ENCODE measurements around the gene C15orf62. TPM values are rescaled to one million over a fixed set of nuclear protein-coding genes. Genes with fewer than 3 reads are reported as not detected.

The C15orf62 gene
- total RNA-seq, 1 experiment from 2014 or later: 0.03 TPM

DNA sequence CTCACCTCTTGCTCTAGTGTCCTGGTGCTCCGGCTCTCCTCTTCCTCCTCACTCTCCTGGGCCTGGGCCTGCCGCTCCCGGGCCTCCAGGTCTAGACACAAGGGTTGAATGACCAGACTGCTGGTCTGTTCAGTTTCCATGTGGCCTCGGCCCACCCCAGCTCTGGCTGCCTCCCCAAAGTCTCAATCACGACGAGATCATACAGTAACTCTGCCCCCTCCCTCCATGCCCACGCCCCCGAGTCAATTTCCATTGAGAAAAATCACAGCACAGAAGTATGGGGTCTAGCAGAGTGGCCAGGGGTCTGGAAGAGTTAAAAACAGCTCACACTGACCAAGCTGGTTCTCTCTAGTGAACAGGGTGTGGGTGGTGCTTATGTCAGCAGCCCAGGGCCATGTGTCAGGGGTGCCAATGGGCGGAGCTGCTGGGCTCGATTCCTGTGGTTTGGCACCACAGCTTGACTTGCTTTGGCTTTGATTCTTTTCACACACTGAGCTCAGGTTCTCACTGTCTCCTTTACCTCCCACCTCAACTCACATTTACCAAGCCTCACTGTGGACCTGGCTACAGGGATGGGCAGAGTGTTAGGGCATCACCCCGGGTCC lies 6.9 kb downstream of the C15orf62 start:
- Histone ChIP-seq H3K9me3 (replicated peaks) (no peaks in the 10 kb centered on the region), H3K27ac (no peak overlapping the region), H3K4me1 (replicated peaks) (no peaks in the 10 kb centered on the region), H3K27me3 (replicated peaks) (no peaks in the 10 kb centered on the region), H3K4me3 (no peak overlapping the region), H3K36me3 (peaks cover 63% of the 10 kb centered on the region)
- DNase-seq (ENCODE audit: low read depth in 1 of 2, low spot score in 2 of 2): no peak

- no peaks in the 10 kb centered on the region for H3K27me3 ChIP-seq (replicated peaks)
- H3K27ac ChIP-seq: no peak overlapping the region
- H3K4me1 ChIP-seq (replicated peaks): peaks cover 11% of the 10 kb centered on the region
- DNase-seq (ENCODE audit: low read depth in 1 of 2, low spot score in 2 of 2): no peak
- no peak overlapping the region for H3K4me3 ChIP-seq
- H3K36me3 ChIP-seq: peaks cover 17% of the 10 kb centered on the region
- H3K9me3 ChIP-seq (replicated peaks): no peaks in the 10 kb centered on the region
Measured at GRCh38 chr15:40782609-40783227, 12.9 kb downstream of the C15orf62 start.

DNA sequence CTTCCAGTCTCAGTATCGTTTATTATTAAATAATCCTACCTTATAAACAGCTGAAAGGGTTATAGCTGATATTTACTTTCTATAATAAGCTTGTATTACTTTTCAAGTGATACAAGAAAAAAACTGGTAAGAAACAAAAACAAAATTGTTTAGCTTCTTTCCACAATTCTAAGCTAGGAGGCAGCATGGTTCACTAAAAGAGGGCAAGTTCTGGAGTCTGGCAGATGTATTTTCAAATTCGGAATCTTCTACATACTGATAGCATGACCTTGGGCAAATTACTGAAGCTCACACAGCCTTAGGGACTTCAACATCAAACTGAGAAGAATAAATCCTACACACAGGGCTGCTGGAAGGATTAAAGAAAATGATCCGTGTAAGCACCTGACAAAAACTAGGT lies 15.4 kb downstream of the C15orf62 start:
- no peak overlapping the region for H3K27ac ChIP-seq
- peaks cover 5% of the 10 kb centered on the region for H3K36me3 ChIP-seq
- H3K4me3 ChIP-seq: no peak overlapping the region
- H3K4me1 ChIP-seq (replicated peaks): peaks cover 13% of the 10 kb centered on the region
- DNase-seq (ENCODE audit: low read depth in 1 of 2, low spot score in 2 of 2): no peak
- H3K27me3 ChIP-seq (replicated peaks): no peaks in the 10 kb centered on the region
- H3K9me3 ChIP-seq (replicated peaks): no peaks in the 10 kb centered on the region

DNA sequence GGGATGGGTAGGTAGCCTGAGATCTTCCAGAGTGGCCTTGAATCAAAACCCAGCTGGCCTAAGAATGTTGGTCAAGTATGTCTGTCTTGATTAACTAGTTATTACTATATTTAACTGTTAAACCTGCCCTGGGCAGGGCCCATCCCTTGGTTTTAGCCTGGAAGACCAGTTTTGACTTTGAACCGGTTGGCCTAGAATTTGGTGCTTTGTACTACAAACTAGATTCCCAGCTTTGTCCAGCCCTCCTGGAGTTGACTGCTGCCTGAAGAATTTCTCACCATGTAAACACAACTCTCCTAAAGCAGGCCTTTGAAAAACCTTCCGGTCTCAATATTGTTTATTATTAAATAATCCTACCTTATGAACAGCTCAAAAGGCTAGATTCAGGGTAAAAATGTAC lies 16.0 kb downstream of the C15orf62 start:
- no peak for DNase-seq (ENCODE audit: low read depth in 1 of 2, low spot score in 2 of 2)
- H3K9me3 ChIP-seq (replicated peaks): no peaks in the 10 kb centered on the region
- no peak overlapping the region for H3K27ac ChIP-seq
- peaks cover 16% of the 10 kb centered on the region for H3K4me1 ChIP-seq (replicated peaks)
- peaks cover 7% of the 10 kb centered on the region for H3K36me3 ChIP-seq
- H3K4me3 ChIP-seq: no peak overlapping the region
- H3K27me3 ChIP-seq (replicated peaks): no peaks in the 10 kb centered on the region

- no peaks in the 10 kb centered on the region for H3K27me3 ChIP-seq (replicated peaks)
Measured at GRCh38 chr15:40787344-40787841, 17.6 kb downstream of the C15orf62 start.

DNA sequence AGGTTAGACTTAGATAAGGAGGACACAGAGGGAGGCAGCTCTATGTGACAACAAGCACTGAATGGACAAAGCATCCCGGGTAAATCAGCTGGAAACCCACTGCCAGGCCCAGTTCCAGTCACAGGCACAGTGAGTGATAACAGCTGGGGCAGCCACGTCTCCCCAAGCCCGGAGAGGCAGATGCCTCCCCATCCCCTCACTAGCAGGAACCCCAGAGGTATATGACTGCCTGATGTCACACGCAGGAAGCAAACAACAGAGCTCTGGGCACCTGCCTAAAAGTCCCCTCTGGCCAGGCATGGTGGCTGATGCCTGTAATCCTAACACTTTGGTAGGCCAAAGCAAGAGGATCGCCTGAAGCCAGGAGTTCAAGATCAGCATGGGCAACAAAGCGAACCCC lies 18.2 kb downstream of the C15orf62 start:
- H3K27me3 ChIP-seq (replicated peaks): no peaks in the 10 kb centered on the region
- H3K4me1 ChIP-seq (replicated peaks): peaks cover 16% of the 10 kb centered on the region
- no peak overlapping the region for H3K4me3 ChIP-seq
- peaks cover 16% of the 10 kb centered on the region for H3K36me3 ChIP-seq
- no peaks in the 10 kb centered on the region for H3K9me3 ChIP-seq (replicated peaks)
- no peak for DNase-seq (ENCODE audit: low read depth in 1 of 2, low spot score in 2 of 2)
- no peak overlapping the region for H3K27ac ChIP-seq

More at GRCh38 chr15:40787344-40787841, 17.6 kb downstream of the C15orf62 start:
- H3K9me3 ChIP-seq (replicated peaks): no peaks in the 10 kb centered on the region
- peaks cover 16% of the 10 kb centered on the region for H3K4me1 ChIP-seq (replicated peaks)
- H3K36me3 ChIP-seq: peaks cover 15% of the 10 kb centered on the region
- peak overlapping the region; percentile 7; the same call in 1 of the 2 replicates for H3K27ac ChIP-seq
- no peak overlapping the region for H3K4me3 ChIP-seq
- DNase-seq (ENCODE audit: low read depth in 1 of 2, low spot score in 2 of 2): peak in 1 of 2 experiments; percentile 56

- DNase-seq (ENCODE audit: low read depth in 1 of 2, low spot score in 2 of 2): no peak
- no peaks in the 10 kb centered on the region for H3K27me3 ChIP-seq (replicated peaks)
- no peaks in the 10 kb centered on the region for H3K9me3 ChIP-seq (replicated peaks)
- H3K4me1 ChIP-seq (replicated peaks): peaks cover 28% of the 10 kb centered on the region
- no peak overlapping the region for H3K27ac ChIP-seq
- no peak overlapping the region for H3K4me3 ChIP-seq
- peaks cover 16% of the 10 kb centered on the region for H3K36me3 ChIP-seq
Measured at GRCh38 chr15:40789119-40789518, 19.3 kb downstream of the C15orf62 start.

DNA sequence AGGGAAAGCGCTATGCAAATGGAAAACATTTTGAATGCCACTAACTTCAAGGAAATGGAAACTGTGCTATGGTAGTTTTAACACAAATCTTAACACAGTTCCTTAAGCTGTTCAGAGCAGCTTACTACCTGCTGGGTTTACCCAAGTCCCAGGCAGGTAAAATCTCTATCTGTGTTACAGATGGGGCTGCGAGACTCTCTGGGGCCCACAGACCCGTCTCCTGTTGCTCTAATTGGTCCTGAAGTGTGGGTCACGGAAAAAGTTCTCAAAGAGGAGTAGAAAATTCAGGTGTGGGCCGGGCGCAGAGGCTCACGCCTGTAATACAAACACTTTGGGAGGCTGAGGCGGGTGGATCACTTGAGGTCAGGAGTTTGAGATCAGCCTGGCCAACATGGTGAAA lies 20.2 kb downstream of the C15orf62 start:
- no peaks in the 10 kb centered on the region for H3K27me3 ChIP-seq (replicated peaks)
- H3K4me1 ChIP-seq (replicated peaks): peaks cover 28% of the 10 kb centered on the region
- no peak for DNase-seq (ENCODE audit: low read depth in 1 of 2, low spot score in 2 of 2)
- H3K4me3 ChIP-seq: no peak overlapping the region
- peaks cover 13% of the 10 kb centered on the region for H3K36me3 ChIP-seq
- no peaks in the 10 kb centered on the region for H3K9me3 ChIP-seq (replicated peaks)
- H3K27ac ChIP-seq: no peak overlapping the region

DNA sequence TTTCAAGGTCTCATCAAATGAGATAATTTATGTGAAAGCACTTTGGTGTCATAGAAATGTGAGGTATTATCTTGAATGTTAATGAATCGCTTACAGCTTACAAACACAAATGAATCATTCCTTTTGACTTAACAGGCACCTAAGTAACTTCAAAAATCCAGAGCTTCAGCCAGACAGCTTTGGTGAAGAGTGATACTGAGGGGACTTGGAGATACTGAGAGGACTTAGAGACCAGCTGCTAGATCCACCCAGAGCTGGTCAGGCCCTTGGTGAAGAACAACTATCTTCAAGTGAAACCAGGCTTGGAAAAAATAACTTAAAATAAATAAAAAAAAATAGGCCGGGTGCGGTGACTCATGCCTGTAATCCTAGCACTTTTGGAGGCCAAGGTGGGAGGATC lies 20.9 kb downstream of the C15orf62 start:
- Histone ChIP-seq H3K4me1 (replicated peaks) (peaks cover 28% of the 10 kb centered on the region), H3K4me3 (no peak overlapping the region), H3K27ac (no peak overlapping the region), H3K36me3 (peaks cover 13% of the 10 kb centered on the region), H3K27me3 (replicated peaks) (no peaks in the 10 kb centered on the region), H3K9me3 (replicated peaks) (no peaks in the 10 kb centered on the region)
- DNase-seq (ENCODE audit: low read depth in 1 of 2, low spot score in 2 of 2): peak in 1 of 2 experiments; percentile 27

- Histone ChIP-seq H3K27me3 (replicated peaks) (no peaks in the 10 kb centered on the region), H3K4me3 (no peak overlapping the region), H3K36me3 (peaks cover 13% of the 10 kb centered on the region), H3K9me3 (replicated peaks) (no peaks in the 10 kb centered on the region), H3K27ac (no peak overlapping the region), H3K4me1 (replicated peaks) (peaks cover 20% of the 10 kb centered on the region)
- DNase-seq (ENCODE audit: low read depth in 1 of 2, low spot score in 2 of 2): no peak
Measured at GRCh38 chr15:40792394-40792793, 22.6 kb downstream of the C15orf62 start.

GRCh38 chr15:40793216-40793989 lies 23.6 kb downstream of the C15orf62 start:
- Histone ChIP-seq H3K4me1 (replicated peaks) (peaks cover 15% of the 10 kb centered on the region), H3K36me3 (peaks cover 13% of the 10 kb centered on the region; the same call in 1 of the 2 replicates), H3K4me3 (no peak overlapping the region), H3K27ac (peak overlapping the region; percentile 35), H3K27me3 (replicated peaks) (no peaks in the 10 kb centered on the region), H3K9me3 (replicated peaks) (no peaks in the 10 kb centered on the region)
- peak; percentile 81 to 85 for DNase-seq (ENCODE audit: low read depth in 1 of 2, low spot score in 2 of 2)

DNA sequence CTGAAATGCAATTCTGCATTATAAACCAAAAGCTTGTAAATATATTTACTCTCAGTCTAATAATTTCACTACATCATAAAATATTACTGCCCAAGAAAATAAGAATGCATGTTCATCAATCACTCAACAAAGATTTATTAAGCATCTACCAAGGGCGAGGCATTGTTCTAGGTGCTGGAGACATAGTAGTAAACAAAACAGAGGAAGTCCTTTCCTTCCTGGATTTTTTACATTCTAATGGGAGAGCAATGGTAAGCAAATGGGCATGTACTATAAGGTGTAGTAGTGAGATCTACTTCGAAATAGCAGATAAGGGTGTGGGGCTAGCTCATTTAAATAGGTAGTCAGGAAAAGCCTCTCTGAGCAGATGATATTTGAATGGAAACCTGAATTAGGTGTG lies 26.3 kb downstream of the C15orf62 start:
- no peaks in the 10 kb centered on the region for H3K9me3 ChIP-seq (replicated peaks)
- DNase-seq (ENCODE audit: low read depth in 1 of 2, low spot score in 2 of 2): no peak
- H3K4me1 ChIP-seq (replicated peaks): peaks cover 12% of the 10 kb centered on the region
- H3K27me3 ChIP-seq (replicated peaks): no peaks in the 10 kb centered on the region
- H3K4me3 ChIP-seq: no peak overlapping the region
- H3K27ac ChIP-seq: no peak overlapping the region
- H3K36me3 ChIP-seq: peaks cover 12% of the 10 kb centered on the region; the same call in 1 of the 2 replicates

DNA sequence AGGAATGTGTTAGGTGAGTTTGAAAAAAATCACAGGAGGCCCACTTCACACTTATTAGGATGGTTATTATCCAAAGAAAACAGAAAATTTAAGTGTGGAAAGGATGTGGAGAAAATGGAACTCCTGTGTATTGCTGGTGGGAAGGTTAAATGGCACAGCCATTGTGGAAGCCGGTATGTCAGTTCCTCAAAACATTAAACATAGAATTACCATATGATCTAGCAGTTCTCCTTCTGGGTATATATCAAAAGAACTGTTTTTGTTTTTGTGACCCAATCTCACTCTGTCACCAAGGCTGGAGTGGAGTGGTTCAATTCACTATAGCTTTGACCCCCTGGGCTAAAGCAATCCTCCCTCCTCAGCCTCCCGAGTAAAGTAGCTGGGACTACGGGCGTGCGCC lies 26.7 kb downstream of the C15orf62 start:
- H3K27ac ChIP-seq: no peak overlapping the region
- no peak for DNase-seq (ENCODE audit: low read depth in 1 of 2, low spot score in 2 of 2)
- H3K4me1 ChIP-seq (replicated peaks): peaks cover 12% of the 10 kb centered on the region
- H3K4me3 ChIP-seq: no peak overlapping the region
- H3K27me3 ChIP-seq (replicated peaks): no peaks in the 10 kb centered on the region
- peaks cover 10% of the 10 kb centered on the region; the same call in 1 of the 2 replicates for H3K36me3 ChIP-seq
- H3K9me3 ChIP-seq (replicated peaks): no peaks in the 10 kb centered on the region

DNA sequence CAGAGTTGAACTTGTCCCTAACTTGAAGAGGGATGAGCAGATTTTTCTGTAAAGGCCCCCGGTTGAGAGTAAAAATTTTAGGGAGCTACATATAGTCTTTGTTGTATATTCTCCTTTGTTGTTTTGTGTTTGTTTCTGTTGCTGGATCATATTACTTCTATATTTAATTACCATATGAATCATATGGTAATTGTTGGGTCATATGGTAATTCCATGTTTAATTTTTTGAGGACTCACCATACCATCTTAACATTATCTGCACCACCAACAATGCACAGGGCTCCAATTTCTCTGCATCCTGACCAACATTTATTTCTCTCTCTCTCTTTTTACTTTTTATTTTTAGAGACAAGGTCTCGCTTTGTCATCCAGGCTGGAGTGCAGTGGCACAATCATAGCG lies 29.7 kb downstream of the C15orf62 start:
- Histone ChIP-seq H3K4me1 (replicated peaks) (no peaks in the 10 kb centered on the region), H3K27me3 (replicated peaks) (no peaks in the 10 kb centered on the region), H3K36me3 (peaks cover 5% of the 10 kb centered on the region; the same call in 1 of the 2 replicates), H3K9me3 (replicated peaks) (no peaks in the 10 kb centered on the region), H3K4me3 (no peak overlapping the region), H3K27ac (no peak overlapping the region)
- no peak for DNase-seq (ENCODE audit: low read depth in 1 of 2, low spot score in 2 of 2)
